Neuron (in vitro differentiated cells): ENCODE measurements around the gene HS3ST6.

Experiments used
- H2AFZ ChIP-seq: one replicate; pipeline ENCODE4 v1.6.1; 2013; ENCODE audit warnings: low read depth, mild to moderate bottlenecking, inconsistent platforms, low read length, moderate library complexity
- H3K27me3 ChIP-seq: one replicate; pipeline ENCODE4 v1.6.1; 2013; ENCODE audit warnings: low read length; ENCODE audit not compliant: insufficient read depth
- H3K36me3 ChIP-seq: one replicate; pipeline ENCODE4 v1.6.1; 2013; ENCODE audit warnings: low read length; ENCODE audit not compliant: insufficient read depth
- H3K4me1 ChIP-seq: one replicate; pipeline ENCODE4 v1.6.1; 2013; ENCODE audit warnings: low read length; ENCODE audit not compliant: insufficient read depth
- H3K4me3 ChIP-seq: 2 replicates; pipeline ENCODE4 v1.5.1; 2013; ENCODE audit warnings: mild to moderate bottlenecking, low read length, moderate library complexity
- H3K9me3 ChIP-seq: one replicate; pipeline ENCODE4 v1.6.1; 2013; ENCODE audit warnings: low read length

HS3ST6 gene

DNA sequence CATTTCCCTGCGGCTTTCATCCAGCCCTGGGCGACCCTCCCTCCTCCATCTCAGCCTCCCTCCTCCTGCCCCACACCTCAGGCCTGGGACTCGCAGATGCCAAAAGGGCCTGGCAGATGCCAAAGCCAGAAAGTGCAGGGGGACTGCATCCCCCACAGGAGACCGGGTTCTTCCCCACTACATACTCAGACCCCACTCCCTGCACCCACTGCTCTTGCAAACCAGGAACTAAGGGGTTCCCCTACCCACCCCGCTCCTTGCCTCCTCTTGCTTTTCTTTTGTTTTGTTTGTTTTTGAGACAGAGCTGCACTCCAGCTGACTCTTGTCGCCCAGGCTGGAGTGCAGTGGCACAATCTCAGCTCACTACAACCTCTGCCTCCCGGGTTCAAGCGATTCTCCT, 3.2 kb downstream of the HS3ST6 start:
- no peaks in the 10 kb centered on the region for H3K36me3 ChIP-seq
- no peaks in the 10 kb centered on the region for H3K9me3 ChIP-seq
- H2AFZ ChIP-seq: no peak overlapping the region
- H3K4me3 ChIP-seq: no peak overlapping the region
- peaks cover 70% of the 10 kb centered on the region for H3K27me3 ChIP-seq
- H3K4me1 ChIP-seq: peaks cover 9% of the 10 kb centered on the region

- peaks cover 67% of the 10 kb centered on the region for H3K27me3 ChIP-seq
- no peak overlapping the region for H2AFZ ChIP-seq
- peaks cover 7% of the 10 kb centered on the region for H3K4me1 ChIP-seq
- H3K9me3 ChIP-seq: no peaks in the 10 kb centered on the region
- no peak overlapping the region for H3K4me3 ChIP-seq
- H3K36me3 ChIP-seq: no peaks in the 10 kb centered on the region
Measured at GRCh38 chr16:1914084-1914608, 4.1 kb downstream of the HS3ST6 start.

DNA sequence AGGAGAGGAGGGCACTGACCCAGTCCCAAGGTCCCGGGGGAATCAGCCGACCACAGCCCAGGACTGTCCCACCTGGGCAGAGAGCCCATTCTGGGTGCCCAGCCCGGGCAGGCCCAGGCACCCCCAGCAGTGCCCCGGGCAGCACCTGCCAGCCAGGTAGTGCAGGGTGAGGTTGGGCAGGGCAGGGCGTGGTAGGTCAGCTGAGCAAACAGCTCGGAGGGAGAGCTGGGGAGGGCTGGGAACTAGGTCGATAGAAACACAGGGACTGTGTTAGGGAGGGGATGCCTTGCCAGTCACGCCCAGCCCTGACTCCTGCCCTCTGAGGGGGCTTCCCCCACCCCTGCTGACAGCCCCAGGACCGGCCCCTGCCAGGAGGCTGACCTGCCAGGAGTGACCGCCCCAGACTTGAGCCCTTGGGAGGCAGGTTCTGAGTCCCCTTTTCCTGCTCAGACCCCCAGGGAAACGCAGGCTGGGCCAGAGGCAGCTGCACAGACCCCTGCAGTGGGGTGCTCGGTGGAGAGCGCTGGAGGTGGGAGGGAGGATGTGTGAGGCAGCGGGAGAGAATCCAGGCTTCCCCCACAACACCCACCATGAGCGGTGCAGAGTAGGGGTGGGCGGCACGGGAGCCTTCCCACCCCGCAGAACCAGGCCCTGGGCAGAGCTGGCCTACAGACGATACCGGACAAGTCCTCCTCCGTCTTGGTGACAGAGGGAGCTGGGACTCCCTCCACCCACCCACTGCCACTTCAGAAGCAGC, 4.7 kb downstream of the HS3ST6 start:
- H2AFZ ChIP-seq: no peak overlapping the region
- peaks cover under 1% of the 10 kb centered on the region for H3K4me1 ChIP-seq
- peaks cover 67% of the 10 kb centered on the region for H3K27me3 ChIP-seq
- no peaks in the 10 kb centered on the region for H3K36me3 ChIP-seq
- H3K4me3 ChIP-seq: no peak overlapping the region
- H3K9me3 ChIP-seq: no peaks in the 10 kb centered on the region

DNA sequence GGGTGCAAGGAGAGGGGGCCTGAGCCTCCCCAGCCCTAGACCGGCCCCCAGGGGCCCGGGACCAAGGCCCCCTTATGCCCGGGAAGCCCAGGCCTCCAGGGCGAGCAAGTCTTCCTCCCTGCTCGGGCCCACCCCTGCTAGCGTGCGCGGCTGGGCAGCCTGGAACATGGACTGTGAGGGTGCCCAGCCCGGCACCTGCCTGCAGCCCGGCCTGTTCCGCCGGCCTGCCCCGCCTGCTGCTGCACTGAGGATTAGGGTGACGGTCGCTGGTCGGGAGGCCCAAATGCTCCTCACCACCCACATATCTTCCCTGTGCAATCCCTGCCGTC, 6.0 kb downstream of the HS3ST6 start:
- no peak overlapping the region for H2AFZ ChIP-seq
- peaks cover 71% of the 10 kb centered on the region for H3K27me3 ChIP-seq
- no peaks in the 10 kb centered on the region for H3K36me3 ChIP-seq
- H3K4me1 ChIP-seq: no peaks in the 10 kb centered on the region
- no peaks in the 10 kb centered on the region for H3K9me3 ChIP-seq
- H3K4me3 ChIP-seq: no peak overlapping the region

- Histone ChIP-seq H3K4me3 (no peak overlapping the region), H3K9me3 (no peaks in the 10 kb centered on the region), H3K36me3 (no peaks in the 10 kb centered on the region), H3K27me3 (peaks cover 70% of the 10 kb centered on the region), H2AFZ (no peak overlapping the region), H3K4me1 (no peaks in the 10 kb centered on the region)
Measured at GRCh38 chr16:1911467-1912214, 6.6 kb downstream of the HS3ST6 start.

DNA sequence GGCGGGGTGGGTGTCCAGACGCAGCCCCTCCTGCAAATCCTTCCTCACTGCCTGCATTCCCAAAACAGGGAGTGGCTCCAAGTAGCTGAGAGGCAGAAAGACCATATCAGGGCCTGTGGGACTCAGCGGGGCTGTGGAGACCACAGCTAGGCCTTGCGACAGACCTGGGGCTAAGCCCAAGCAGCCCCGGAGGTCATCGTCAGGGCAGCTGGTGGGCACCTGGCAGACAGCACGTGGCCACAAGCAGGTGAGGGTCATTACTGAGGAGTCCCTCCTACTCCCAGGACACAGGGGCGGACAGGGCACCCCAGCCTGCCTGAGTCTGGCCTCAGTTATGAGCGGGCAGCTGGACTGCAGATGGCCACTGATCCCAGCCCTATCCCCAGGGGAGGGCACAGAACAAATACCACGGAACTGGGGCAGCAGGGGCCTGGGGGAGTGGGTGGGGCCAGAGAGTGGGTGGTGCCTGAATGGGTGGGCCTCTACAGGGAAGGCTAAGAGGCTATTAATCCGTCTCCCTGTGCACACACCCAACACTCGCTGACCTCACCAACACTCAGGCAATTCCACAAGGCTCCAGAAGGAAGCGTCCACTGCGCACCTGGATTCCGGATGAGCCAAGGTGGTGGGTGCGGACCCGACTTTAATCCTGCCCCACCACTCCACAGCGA, 8.5 kb downstream of the HS3ST6 start:
- H2AFZ ChIP-seq: no peak overlapping the region
- H3K36me3 ChIP-seq: no peaks in the 10 kb centered on the region
- H3K9me3 ChIP-seq: no peaks in the 10 kb centered on the region
- H3K4me3 ChIP-seq: no peak overlapping the region
- peaks cover 65% of the 10 kb centered on the region for H3K27me3 ChIP-seq
- no peaks in the 10 kb centered on the region for H3K4me1 ChIP-seq

DNA sequence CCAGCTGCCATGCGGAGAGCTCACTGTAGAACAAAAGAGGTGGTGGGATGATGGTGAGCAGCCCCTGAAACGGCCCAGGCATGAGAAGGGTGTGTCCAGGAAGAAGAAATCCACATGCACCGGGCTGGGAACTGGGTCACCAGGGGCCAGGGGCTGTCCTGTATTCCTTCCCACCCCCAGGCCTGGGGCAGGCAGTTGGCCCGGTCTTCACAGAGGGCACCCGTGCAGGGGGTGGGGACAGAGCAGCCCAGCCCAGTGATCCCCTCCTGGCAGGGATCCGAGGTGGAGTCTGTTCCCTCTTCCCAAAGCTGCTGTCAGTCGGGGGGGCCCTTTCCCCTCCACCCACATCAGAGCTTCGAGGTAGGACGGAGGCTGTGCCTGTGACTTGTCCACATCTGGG, 9.2 kb downstream of the HS3ST6 start:
- Histone ChIP-seq H3K4me3 (no peak overlapping the region), H3K27me3 (peaks cover 65% of the 10 kb centered on the region), H3K36me3 (no peaks in the 10 kb centered on the region), H3K9me3 (no peaks in the 10 kb centered on the region), H3K4me1 (no peaks in the 10 kb centered on the region), H2AFZ (no peak overlapping the region)

DNA sequence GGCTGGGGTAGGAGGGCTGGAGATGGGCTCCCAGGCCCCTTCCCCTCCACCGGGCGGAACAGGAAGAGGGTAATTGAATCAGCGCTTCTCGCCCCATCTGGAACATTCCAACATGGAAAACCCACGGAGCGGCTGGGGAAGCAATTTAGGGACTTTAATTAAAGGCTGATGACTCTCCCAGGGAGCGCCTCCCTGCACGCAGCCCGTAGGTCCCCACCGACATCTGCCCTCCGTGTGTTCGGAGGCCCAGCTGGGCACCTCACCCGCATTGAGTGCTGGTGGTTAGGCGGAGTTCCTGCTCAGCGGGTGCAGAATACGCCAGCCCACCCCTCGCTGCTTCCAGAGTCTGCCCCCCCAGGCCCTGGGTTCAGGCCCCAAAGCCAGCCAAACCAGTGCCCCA, 10.0 kb downstream of the HS3ST6 start:
- Histone ChIP-seq H2AFZ (no peak overlapping the region), H3K36me3 (no peaks in the 10 kb centered on the region), H3K9me3 (no peaks in the 10 kb centered on the region), H3K4me1 (no peaks in the 10 kb centered on the region), H3K4me3 (no peak overlapping the region), H3K27me3 (peaks cover 59% of the 10 kb centered on the region)

DNA sequence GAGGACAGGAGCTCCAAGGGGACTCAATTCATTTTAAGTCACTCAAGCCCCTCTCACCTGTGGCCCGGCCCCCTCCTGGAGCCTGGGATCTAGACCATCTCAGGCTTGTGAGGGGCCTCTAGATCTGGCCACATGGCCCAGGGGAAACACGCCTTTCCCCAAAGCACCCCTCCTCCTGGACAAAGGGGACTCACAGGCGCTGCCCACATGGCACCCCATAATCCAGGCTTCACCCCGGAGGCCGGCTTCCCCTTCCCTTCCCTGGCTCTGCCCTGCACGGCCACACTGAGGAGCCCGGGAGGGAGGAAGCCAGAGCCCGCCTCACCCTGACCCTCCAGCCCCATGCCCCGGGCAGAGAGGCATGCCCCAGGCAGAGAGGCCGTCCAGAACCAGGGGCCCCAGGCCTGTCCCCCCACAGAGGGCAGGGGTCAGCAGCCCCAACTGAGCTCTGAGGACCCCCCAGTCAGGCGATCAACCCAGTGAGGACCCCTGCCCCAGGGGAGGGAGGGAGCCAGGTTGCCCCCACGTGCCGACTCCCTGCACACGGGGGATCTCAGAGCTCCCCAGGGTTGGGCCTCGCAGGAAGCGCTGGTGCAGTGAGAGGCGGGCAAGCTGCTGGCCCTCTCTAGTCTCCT, 10.9 kb downstream of the HS3ST6 start:
- Histone ChIP-seq H3K9me3 (no peaks in the 10 kb centered on the region), H3K4me3 (no peak overlapping the region), H3K27me3 (peaks cover 61% of the 10 kb centered on the region), H2AFZ (no peak overlapping the region), H3K4me1 (no peaks in the 10 kb centered on the region), H3K36me3 (no peaks in the 10 kb centered on the region)

GRCh38 chr16:1906846-1907165, 11.4 kb downstream of the HS3ST6 start:
- peaks cover 59% of the 10 kb centered on the region for H3K27me3 ChIP-seq
- no peaks in the 10 kb centered on the region for H3K4me1 ChIP-seq
- no peak overlapping the region for H3K4me3 ChIP-seq
- H2AFZ ChIP-seq: no peak overlapping the region
- no peaks in the 10 kb centered on the region for H3K36me3 ChIP-seq
- no peaks in the 10 kb centered on the region for H3K9me3 ChIP-seq

DNA sequence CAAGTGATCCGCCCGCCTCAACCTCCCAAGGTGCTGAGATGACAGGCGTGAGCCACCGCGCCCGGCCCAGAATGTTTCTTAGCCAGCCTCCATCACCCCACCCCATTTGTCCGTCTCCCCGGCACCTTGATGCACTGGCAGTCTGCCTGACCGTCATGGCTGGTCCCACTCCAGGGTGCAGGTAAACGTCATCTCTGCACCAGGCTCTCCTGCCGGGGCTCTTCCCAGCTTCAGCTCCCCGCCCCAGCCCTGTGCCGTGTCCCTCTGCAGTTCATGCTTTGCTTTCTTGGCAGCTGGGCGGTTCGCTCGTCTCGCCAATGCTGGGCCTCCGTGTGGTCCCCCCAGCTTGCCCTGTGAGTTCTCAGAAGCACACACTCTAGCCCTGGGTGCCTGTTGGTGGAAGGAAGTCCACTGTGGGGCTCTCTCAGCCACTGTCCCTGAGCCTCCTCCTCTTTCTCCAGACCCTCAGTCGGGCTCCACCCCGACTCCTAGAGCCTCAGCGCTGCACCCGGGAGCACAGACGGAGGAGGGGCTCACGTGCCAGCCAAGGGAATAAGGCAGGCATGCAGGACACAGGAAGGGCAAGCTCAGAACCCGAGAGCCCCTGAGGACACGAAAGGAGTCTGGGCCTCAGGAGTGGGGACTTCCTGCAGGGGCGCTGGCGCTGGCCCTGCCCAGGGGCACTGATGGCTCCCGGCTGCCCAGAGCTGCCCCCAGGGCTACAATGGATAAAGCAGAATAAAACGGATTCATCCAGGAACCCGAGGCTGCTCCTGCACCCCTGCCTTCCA, 12.0 kb downstream of the HS3ST6 start:
- no peak overlapping the region for H3K4me3 ChIP-seq
- H3K4me1 ChIP-seq: no peaks in the 10 kb centered on the region
- H3K36me3 ChIP-seq: no peaks in the 10 kb centered on the region
- no peak overlapping the region for H2AFZ ChIP-seq
- H3K27me3 ChIP-seq: peaks cover 59% of the 10 kb centered on the region
- no peaks in the 10 kb centered on the region for H3K9me3 ChIP-seq
